Neural cell (in vitro differentiated cells): Measurements from ENCODE around the gene B3GALT5.

Experiments used
- EP300 ChIP-seq: fragments of 450-650 bp; conservative IDR thresholded peaks from 2 replicates; pipeline ENCODE4 v1.6.1; 2014; ENCODE audit warnings: antibody characterized with exemption, mild to moderate bottlenecking, moderate library complexity; ENCODE audit not compliant: poor library complexity, severe bottlenecking
- EZH2 ChIP-seq: fragments of 200-600, 300-800 bp; shearing (Covaris generic), sonication (generic); IDR thresholded peaks from 2 replicates; pipeline ENCODE4 v1.6.1; 2014; ENCODE audit warnings: antibody characterized with exemption, low read length, borderline replicate concordance, mild to moderate bottlenecking; ENCODE audit not compliant: insufficient read depth, poor library complexity, severe bottlenecking
- POLR2AphosphoS5 ChIP-seq: IDR thresholded peaks from 2 replicates; pipeline ENCODE4 v1.6.1; 2012
- SMC3 ChIP-seq: fragments of 450-650 bp; conservative IDR thresholded peaks from 2 replicates; pipeline ENCODE4 v1.6.1; 2014; ENCODE audit warnings: antibody characterized with exemption, mild to moderate bottlenecking, moderate library complexity; ENCODE audit not compliant: poor library complexity
- TF ChIP-seq, protein P1 (sequence below): fragments of 450-650 bp; IDR thresholded peaks from 2 replicates; pipeline ENCODE4 v1.5.1; 2014; ENCODE audit warnings: antibody characterized with exemption, mild to moderate bottlenecking, moderate library complexity; ENCODE audit not compliant: poor library complexity, severe bottlenecking

DNA sequence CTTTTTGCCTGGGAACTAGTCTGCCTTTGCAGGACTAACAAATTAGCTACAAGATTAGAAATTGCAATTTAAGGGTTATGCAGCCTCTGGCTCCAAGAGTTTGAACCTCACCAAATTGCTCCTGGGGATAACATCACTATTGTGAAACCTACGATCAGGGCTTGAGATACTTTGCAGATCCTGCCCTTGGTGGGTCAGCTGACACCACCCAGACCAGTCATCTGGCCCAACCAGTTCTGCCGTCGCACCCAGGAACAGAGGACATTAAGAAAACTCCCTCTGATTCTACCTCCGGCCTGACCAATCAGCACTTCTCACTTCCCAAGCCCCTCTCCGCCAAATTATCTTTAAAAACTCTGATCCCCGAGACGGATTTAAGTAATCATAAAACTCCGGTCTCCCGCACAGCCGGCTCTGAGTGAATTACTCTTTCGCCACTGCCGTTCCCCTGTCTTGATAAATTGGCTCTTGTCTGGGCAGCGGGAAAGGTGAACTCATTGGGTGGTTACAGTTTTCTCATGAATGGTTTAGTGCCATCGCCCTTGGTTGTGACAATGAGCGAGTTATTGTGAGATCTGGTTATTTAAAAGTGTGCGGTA is 32.9 kb upstream of the B3GALT5 start:
- TF ChIP-seq EP300 (no peak), SMC3 (no peak), POLR2AphosphoS5 (no peak), EZH2 (no peak)
- TF ChIP-seq, protein P1, sequence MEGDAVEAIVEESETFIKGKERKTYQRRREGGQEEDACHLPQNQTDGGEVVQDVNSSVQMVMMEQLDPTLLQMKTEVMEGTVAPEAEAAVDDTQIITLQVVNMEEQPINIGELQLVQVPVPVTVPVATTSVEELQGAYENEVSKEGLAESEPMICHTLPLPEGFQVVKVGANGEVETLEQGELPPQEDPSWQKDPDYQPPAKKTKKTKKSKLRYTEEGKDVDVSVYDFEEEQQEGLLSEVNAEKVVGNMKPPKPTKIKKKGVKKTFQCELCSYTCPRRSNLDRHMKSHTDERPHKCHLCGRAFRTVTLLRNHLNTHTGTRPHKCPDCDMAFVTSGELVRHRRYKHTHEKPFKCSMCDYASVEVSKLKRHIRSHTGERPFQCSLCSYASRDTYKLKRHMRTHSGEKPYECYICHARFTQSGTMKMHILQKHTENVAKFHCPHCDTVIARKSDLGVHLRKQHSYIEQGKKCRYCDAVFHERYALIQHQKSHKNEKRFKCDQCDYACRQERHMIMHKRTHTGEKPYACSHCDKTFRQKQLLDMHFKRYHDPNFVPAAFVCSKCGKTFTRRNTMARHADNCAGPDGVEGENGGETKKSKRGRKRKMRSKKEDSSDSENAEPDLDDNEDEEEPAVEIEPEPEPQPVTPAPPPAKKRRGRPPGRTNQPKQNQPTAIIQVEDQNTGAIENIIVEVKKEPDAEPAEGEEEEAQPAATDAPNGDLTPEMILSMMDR = no peak
